HCT116 (cell line): ENCODE results near the gene VAPA. TPM values are rescaled to one million over a fixed set of nuclear protein-coding genes. Genes with fewer than 3 reads are reported as not detected.

Experiments
- ATAC-seq: fragments of 200-7000 bp; cut with Tn5 transposase; 2 replicates; pipeline ENCODE4 v1.9.1; 2020; ENCODE audit warnings: mild to moderate bottlenecking, moderate library complexity
- BruUV-seq: library from RNA; stranded (reverse); fragments of 400-500 nt; replicated peaks from 2 replicates; lab custom pipeline; 2021; lab: Mats Ljungman, UMichigan
- CTCF ChIA-PET: fragments of 300-600 bp; sonication (Branson Sonifier 250); formaldehyde crosslinking; loops from one replicate; lab custom pipeline; 2021; ENCODE audit warnings: antibody characterized with exemption; lab: Charles Lee
- POLR2A ChIA-PET: fragments of 300-600, 350-600 bp; sonication (Branson Sonifier 250); formaldehyde crosslinking; loops from one replicate; lab custom pipeline; 2021; ENCODE audit warnings: antibody characterized with exemption; lab: Charles Lee
- RAD21 ChIA-PET, 2 experiments: fragments of 300-600 bp; sonication (Branson Sonifier 250); formaldehyde crosslinking; loops; one replicate each; lab custom pipeline; 2023; ENCODE audit warnings: low total read pairs in 2 of 2; ENCODE audit not compliant: uncharacterized antibody in 2 of 2, unreplicated experiment in 2 of 2, low non-redundant PET in 1 of 2; lab: Charles Lee
- DNase-seq: peaks from one replicate; pipeline ENCODE4 v3.0.0-alpha.2; 2010; ENCODE audit warnings: low read depth, low spot score
- H2AFZ ChIP-seq: fragments of 200-600 bp; shearing (Covaris generic), sonication (generic); 2 replicates; pipeline ENCODE4 v1.6.1; 2017; ENCODE audit warnings: low read depth, mixed run types, mixed read lengths, antibody characterized with exemption, low read length; ENCODE audit not compliant: poor library complexity, severe bottlenecking
- H3K27ac ChIP-seq: 2 replicates; pipeline ENCODE4 v1.5.1; 2012; ENCODE audit warnings: low read depth, low read length
- H3K27me3 ChIP-seq: fragments of 200-600 bp; sonication (generic); 2 replicates; pipeline ENCODE4 v1.6.1; 2016; ENCODE audit warnings: mixed run types, low read length, mixed read lengths; ENCODE audit not compliant: insufficient read depth
- H3K36me3 ChIP-seq, 2 experiments: fragments of 200-500 bp in 1 of 2; fragments of 200-600 bp in 1 of 2; sonication (Bioruptor generic) in 1 of 2; sonication (generic) in 1 of 2; 2 replicates each; pipeline versions ENCODE4 v1.5.1 to v1.6.1; 2014 to 2016; ENCODE audit warnings: low read length in 2 of 2, inconsistent platforms in 1 of 2, mixed read lengths in 1 of 2, mixed run types in 1 of 2; ENCODE audit not compliant: insufficient read depth in 2 of 2, control insufficient read depth in 1 of 2
- H3K4me1 ChIP-seq, 2 experiments: fragments of 200-600 bp in 1 of 2; sonication (generic) in 1 of 2; 2 replicates each; pipeline versions ENCODE4 v1.5.1 to v1.6.1; 2012 to 2017; ENCODE audit warnings: low read length in 2 of 2, inconsistent platforms in 1 of 2, mild to moderate bottlenecking in 1 of 2, mixed read lengths in 1 of 2, mixed run types in 1 of 2, moderate library complexity in 1 of 2; ENCODE audit not compliant: insufficient read depth in 2 of 2, control insufficient read depth in 1 of 2
- H3K4me2 ChIP-seq: fragments of 200-600 bp; sonication (generic); 2 replicates; pipeline ENCODE4 v1.6.1; 2017; ENCODE audit warnings: mixed run types, low read length, mixed read lengths
- H3K4me3 ChIP-seq, 2 experiments: fragments of 200-600 bp in 1 of 2; sonication (generic) in 1 of 2; replicated peaks in 1 of 2; 2 replicates each; pipeline ENCODE4 v1.5.1; 2011 to 2016; ENCODE audit warnings: low read length in 2 of 2, control low read depth in 1 of 2, low read depth in 1 of 2, mild to moderate bottlenecking in 1 of 2, mixed read lengths in 1 of 2, mixed run types in 1 of 2
- H3K79me2 ChIP-seq: fragments of 200-600 bp; sonication (generic); 2 replicates; pipeline ENCODE4 v1.6.1; 2017; ENCODE audit warnings: mild to moderate bottlenecking, mixed run types, low read length, moderate library complexity, mixed read lengths; ENCODE audit not compliant: insufficient read depth
- H3K9ac ChIP-seq: fragments of 200-600 bp; sonication (generic); 2 replicates; pipeline ENCODE4 v1.6.1; 2016; ENCODE audit warnings: low read length, mixed read lengths
- H3K9me2 ChIP-seq: fragments of 200-600 bp; sonication (generic), shearing (Covaris generic); 2 replicates; pipeline ENCODE4 v1.6.1; 2017; ENCODE audit warnings: mixed run types, mild to moderate bottlenecking, moderate library complexity; ENCODE audit not compliant: insufficient read depth
- H3K9me3 ChIP-seq, 2 experiments: fragments of 200-500 bp in 1 of 2; fragments of 200-600 bp in 1 of 2; sonication (Bioruptor generic) in 1 of 2; sonication (generic) in 1 of 2; 2 replicates each; pipeline ENCODE4 v1.6.1; 2014 to 2017; ENCODE audit warnings: low read length in 2 of 2, mixed read lengths in 2 of 2, inconsistent platforms in 1 of 2, low read depth in 1 of 2, mild to moderate bottlenecking in 1 of 2, mixed run types in 1 of 2, moderate library complexity in 1 of 2; ENCODE audit not compliant: control insufficient read depth in 1 of 2, insufficient read depth in 1 of 2
- H4K20me1 ChIP-seq: fragments of 200-600 bp; sonication (generic), shearing (Covaris generic); 2 replicates; pipeline ENCODE4 v1.6.1; 2017; ENCODE audit warnings: mixed run types, mild to moderate bottlenecking, moderate library complexity; ENCODE audit not compliant: insufficient read depth
- ELF1 ChIP-seq: IDR thresholded peaks from 2 replicates; pipeline ENCODE4 v1.6.1; 2012; ENCODE audit warnings: low read depth, borderline replicate concordance
- REST ChIP-seq: IDR thresholded peaks from 2 replicates; pipeline ENCODE4 v1.6.1; 2012; ENCODE audit warnings: low read depth
- SP1 ChIP-seq: IDR thresholded peaks from 2 replicates; pipeline ENCODE4 v1.6.1; 2012; ENCODE audit warnings: low read depth
- YY1 ChIP-seq: IDR thresholded peaks from 2 replicates; pipeline ENCODE4 v1.6.1; 2011; ENCODE audit warnings: low read length, low read depth, moderate library complexity, mild to moderate bottlenecking; ENCODE audit not compliant: insufficient replicate concordance; ENCODE audit errors: extremely low read depth
- intact Hi-C: fragments of 100-400 bp; cut with micrococcal nuclease; formaldehyde crosslinking; loops from 2 replicates; pipeline ENCODE4 v1.10.0; 2022
- total RNA-seq: library from RNA; stranded (reverse); gene quantifications from one replicate; pipeline ENCODE4 v1.2.1, GENCODE V29; 2021; ENCODE audit not compliant: unreplicated experiment
- TF ChIP-seq, protein P1 (sequence below): IDR thresholded peaks from 2 replicates; pipeline ENCODE4 v1.6.1; 2012
- TF ChIP-seq, protein P2 (sequence below): IDR thresholded peaks from 2 replicates; pipeline ENCODE4 v1.6.1; 2012

Gene VAPA
- total RNA-seq, 1 experiment from 2014 or later: 295 TPM

DNA sequence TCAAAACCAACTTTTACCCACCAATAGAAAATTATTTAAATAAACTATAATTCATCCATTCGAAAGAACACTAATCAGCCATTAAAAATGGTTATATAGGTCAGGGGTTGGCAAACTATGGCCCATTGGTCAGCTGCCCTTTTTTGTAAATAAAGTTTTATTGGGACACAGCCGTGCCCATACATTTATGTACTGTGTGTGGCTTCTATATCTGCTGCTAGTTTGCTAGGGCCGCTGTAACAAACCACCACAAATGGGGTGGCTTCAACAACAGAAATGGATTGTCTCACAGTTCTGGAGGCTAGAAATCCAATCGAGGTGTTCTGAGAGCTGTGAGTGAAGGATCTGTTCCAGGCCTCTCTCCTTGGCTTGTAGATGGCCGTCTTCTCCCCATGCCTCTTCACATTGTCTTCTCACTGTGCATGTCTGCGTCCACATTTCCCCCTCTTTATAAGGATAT, 35.0 kb upstream of the VAPA start:
- H3K4me2 ChIP-seq: no peak overlapping the region
- H3K9me3 ChIP-seq: no peaks in the 10 kb centered on the region
- H3K27ac ChIP-seq: no peak overlapping the region
- peaks cover 17 to 38% of the 10 kb centered on the region in 2 experiments for H3K4me1 ChIP-seq
- no peak for DNase-seq
- POLR2A ChIA-PET: no interaction called here
- no peaks in the 10 kb centered on the region for H3K36me3 ChIP-seq
- no peaks in the 10 kb centered on the region for H3K27me3 ChIP-seq
- no peak overlapping the region for H3K4me3 ChIP-seq
- H3K9me2 ChIP-seq: no peaks in the 10 kb centered on the region
- TF ChIP-seq REST (no peak), ELF1 (no peak), SP1 (no peak), YY1 (no peak)
- TF ChIP-seq, protein P1, sequence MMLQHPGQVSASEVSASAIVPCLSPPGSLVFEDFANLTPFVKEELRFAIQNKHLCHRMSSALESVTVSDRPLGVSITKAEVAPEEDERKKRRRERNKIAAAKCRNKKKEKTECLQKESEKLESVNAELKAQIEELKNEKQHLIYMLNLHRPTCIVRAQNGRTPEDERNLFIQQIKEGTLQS: no peak
- TF ChIP-seq, protein P2, sequence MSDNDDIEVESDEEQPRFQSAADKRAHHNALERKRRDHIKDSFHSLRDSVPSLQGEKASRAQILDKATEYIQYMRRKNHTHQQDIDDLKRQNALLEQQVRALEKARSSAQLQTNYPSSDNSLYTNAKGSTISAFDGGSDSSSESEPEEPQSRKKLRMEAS: no peak
- H3K79me2 ChIP-seq: no peaks in the 10 kb centered on the region
- CTCF ChIA-PET: no interaction called here
- intact Hi-C loops: no loop called here
- no peak overlapping the region for H3K9ac ChIP-seq
- RAD21 ChIA-PET: no interaction called here
- H4K20me1 ChIP-seq: no peaks in the 10 kb centered on the region
- no TSS peak for BruUV-seq
- ATAC-seq: no peak
- H2AFZ ChIP-seq: peak overlapping the region; percentile 67
